Measurements from ENCODE around the gene RPS15A.
"Not testable (repeated sequence)": the region's sequence is repeated elsewhere in the genome, so short reads cannot be mapped to it uniquely, and the experiment has no call there.

- TF ChIP-seq KDM5A (IDR thresholded peaks at IDR 0.05); POLR2A (IDR thresholded peaks at IDR 0.05; ENCODE audit: low read length); CTCF (IDR thresholded peaks at IDR 0.05); HDAC2 (IDR thresholded peaks at IDR 0.05); CHD2 (IDR thresholded peaks at IDR 0.05; ENCODE audit: low read length, partially characterized antibody); MYC (IDR thresholded peaks at IDR 0.05; ENCODE audit: borderline replicate concordance, low read length): not testable (repeated sequence)
- TF ChIP-seq, protein P1, sequence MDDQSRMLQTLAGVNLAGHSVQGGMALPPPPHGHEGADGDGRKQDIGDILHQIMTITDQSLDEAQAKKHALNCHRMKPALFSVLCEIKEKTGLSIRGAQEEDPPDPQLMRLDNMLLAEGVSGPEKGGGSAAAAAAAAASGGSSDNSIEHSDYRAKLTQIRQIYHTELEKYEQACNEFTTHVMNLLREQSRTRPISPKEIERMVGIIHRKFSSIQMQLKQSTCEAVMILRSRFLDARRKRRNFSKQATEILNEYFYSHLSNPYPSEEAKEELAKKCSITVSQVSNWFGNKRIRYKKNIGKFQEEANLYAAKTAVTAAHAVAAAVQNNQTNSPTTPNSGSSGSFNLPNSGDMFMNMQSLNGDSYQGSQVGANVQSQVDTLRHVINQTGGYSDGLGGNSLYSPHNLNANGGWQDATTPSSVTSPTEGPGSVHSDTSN (IDR thresholded peaks at IDR 0.05): not testable (repeated sequence)
These were observed 18.0 kb downstream of the RPS15A start for GRCh38 chr16:18772171-18772570.
